Activated B cell treated with CpG ODN at 0.5 μM for 24 hours (primary cell): ENCODE measurements around the gene SLC8A1. TPM values are rescaled to one million over a fixed set of nuclear protein-coding genes. Genes with fewer than 3 reads are reported as not detected.

Experiments
- ATAC-seq: fragments of 200-7000 bp; cut with Tn5 transposase; one replicate; pipeline ENCODE4 v1.10.0; 2021; ENCODE audit warnings: low read depth, mild to moderate bottlenecking, moderate library complexity
- CTCF ChIA-PET: fragments of 350-600 bp; sonication (Branson Sonifier 250); formaldehyde crosslinking; loops from one replicate; lab custom pipeline; 2021; ENCODE audit warnings: antibody characterized with exemption; lab: Charles Lee
- POLR2A ChIA-PET: fragments of 350-600 bp; sonication (Branson Sonifier 250); formaldehyde crosslinking; loops from one replicate; lab custom pipeline; 2021; ENCODE audit warnings: antibody characterized with exemption; lab: Charles Lee
- DNase-seq: peaks from one replicate; pipeline ENCODE4 v3.0.0; 2022
- H3K27ac Mint-ChIP-seq: one replicate; pipeline ENCODE4 v1.8.0; 2020; ENCODE audit warnings: mixed read lengths
- H3K27me3 Mint-ChIP-seq: one replicate; pipeline ENCODE4 v1.8.0; 2021; ENCODE audit warnings: mixed read lengths
- H3K36me3 Mint-ChIP-seq: one replicate; pipeline ENCODE4 v1.8.0; 2021; ENCODE audit warnings: low read depth, mixed read lengths
- H3K4me1 Mint-ChIP-seq: one replicate; pipeline ENCODE4 v1.8.0; 2021; ENCODE audit warnings: mixed read lengths
- H3K4me3 Mint-ChIP-seq: one replicate; pipeline ENCODE4 v1.8.0; 2020; ENCODE audit warnings: mild to moderate bottlenecking, mixed read lengths
- H3K9me3 Mint-ChIP-seq: one replicate; pipeline ENCODE4 v1.8.0; 2020; ENCODE audit warnings: mixed read lengths
- intact Hi-C: fragments of 100-400 bp; cut with micrococcal nuclease; formaldehyde crosslinking; loops from one replicate; pipeline ENCODE4 v1.15.1; 2024
- total RNA-seq: library from RNA; stranded (reverse); gene quantifications from 2 replicates; pipeline ENCODE4 v1.2.3, GENCODE V29; 2022
- TF ChIP-seq, protein P1 (sequence below): fragments of 200-600 bp; IDR thresholded peaks from one replicate; pipeline ENCODE4 v1.8.0; 2022; ENCODE audit warnings: antibody characterized with exemption, mild to moderate bottlenecking

The SLC8A1 gene
- total RNA-seq, 1 donor from 2014 or later, result 0.04 TPM

DNA sequence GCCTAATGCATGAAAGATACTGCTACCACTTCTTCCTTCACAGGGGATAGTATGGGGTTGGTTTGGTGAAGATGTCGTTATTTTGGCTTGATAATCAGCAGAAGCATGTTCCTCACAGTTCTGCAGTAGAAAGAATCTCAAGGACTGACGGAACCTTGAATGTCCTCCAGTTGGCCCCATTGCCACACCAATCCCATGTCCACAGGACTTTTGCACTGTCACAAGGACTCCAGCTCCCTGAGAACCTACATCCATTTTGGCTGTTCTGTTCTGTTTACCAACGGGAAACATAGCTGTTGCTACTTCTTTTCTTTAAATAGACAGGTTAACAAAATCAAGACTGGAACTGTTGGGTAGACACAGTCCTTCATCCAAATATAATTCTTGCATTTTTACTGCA, 270.0 kb downstream of the SLC8A1 start:
- ATAC-seq (no peak), DNase-seq (no peak)
- no peak overlapping the region for H3K27ac Mint-ChIP-seq
- ChIA-PET CTCF (no interaction called here), POLR2A (no interaction called here)
- no peak overlapping the region for H3K4me3 Mint-ChIP-seq
- TF ChIP-seq, protein P1, sequence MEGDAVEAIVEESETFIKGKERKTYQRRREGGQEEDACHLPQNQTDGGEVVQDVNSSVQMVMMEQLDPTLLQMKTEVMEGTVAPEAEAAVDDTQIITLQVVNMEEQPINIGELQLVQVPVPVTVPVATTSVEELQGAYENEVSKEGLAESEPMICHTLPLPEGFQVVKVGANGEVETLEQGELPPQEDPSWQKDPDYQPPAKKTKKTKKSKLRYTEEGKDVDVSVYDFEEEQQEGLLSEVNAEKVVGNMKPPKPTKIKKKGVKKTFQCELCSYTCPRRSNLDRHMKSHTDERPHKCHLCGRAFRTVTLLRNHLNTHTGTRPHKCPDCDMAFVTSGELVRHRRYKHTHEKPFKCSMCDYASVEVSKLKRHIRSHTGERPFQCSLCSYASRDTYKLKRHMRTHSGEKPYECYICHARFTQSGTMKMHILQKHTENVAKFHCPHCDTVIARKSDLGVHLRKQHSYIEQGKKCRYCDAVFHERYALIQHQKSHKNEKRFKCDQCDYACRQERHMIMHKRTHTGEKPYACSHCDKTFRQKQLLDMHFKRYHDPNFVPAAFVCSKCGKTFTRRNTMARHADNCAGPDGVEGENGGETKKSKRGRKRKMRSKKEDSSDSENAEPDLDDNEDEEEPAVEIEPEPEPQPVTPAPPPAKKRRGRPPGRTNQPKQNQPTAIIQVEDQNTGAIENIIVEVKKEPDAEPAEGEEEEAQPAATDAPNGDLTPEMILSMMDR, result no peak
- no peaks in the 10 kb centered on the region for H3K27me3 Mint-ChIP-seq
- intact Hi-C loops, result no loop called here
- peaks cover 2% of the 10 kb centered on the region for H3K4me1 Mint-ChIP-seq
- no peaks in the 10 kb centered on the region for H3K9me3 Mint-ChIP-seq
- no peaks in the 10 kb centered on the region for H3K36me3 Mint-ChIP-seq

DNA sequence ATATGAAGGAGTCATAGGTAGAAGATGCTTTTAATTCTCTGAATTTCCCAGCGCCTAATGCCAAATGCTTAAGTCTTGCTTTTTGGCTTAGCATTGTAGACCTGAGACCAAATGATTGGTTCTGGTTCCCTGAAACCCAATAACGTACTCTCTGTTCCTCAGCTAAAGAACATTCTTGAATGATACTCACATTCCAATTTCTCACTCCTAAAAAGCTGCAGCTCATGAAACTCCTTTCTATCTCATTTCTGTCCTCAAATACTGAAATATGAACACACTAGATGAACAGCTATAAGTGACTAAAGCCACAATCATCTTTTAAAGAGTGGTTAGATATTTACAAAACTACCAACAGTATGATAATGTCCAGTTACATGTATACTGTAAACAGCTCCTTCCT, 272.1 kb downstream of the SLC8A1 start:
- ChIA-PET CTCF (no interaction called here), POLR2A (no interaction called here)
- intact Hi-C loops, result no loop called here
- TF ChIP-seq, protein P1, result no peak
- H3K27me3 Mint-ChIP-seq, result no peaks in the 10 kb centered on the region
- no peak overlapping the region for H3K4me3 Mint-ChIP-seq
- H3K36me3 Mint-ChIP-seq, result no peaks in the 10 kb centered on the region
- H3K27ac Mint-ChIP-seq, result no peak overlapping the region
- ATAC-seq (no peak), DNase-seq (no peak)
- H3K9me3 Mint-ChIP-seq, result no peaks in the 10 kb centered on the region
- H3K4me1 Mint-ChIP-seq, result peaks cover 2% of the 10 kb centered on the region

DNA sequence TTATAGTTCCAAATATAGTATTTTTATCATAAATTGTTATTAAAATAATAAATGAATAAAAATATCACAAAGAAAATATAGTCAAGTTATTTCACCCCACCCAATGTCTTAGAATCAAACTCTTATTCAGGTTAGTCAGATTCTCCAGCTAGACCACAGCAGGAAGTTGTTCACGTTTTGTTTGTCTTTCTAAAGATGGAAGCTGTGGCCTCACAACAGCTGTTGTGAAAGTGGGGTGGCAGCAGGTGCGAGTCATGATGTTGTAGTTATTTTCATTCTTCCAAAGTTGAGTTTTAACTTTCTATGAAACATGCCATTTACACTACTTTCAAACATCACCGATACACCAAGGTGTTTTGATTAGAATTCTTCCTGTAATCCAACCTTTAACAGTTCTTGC, 272.9 kb downstream of the SLC8A1 start:
- DNase-seq (no peak), ATAC-seq (no peak)
- Mint-ChIP-seq H3K4me3 (no peak overlapping the region), H3K27ac (no peak overlapping the region), H3K9me3 (no peaks in the 10 kb centered on the region), H3K27me3 (no peaks in the 10 kb centered on the region), H3K4me1 (peaks cover 2% of the 10 kb centered on the region), H3K36me3 (no peaks in the 10 kb centered on the region)
- ChIA-PET POLR2A (no interaction called here), CTCF (no interaction called here)
- TF ChIP-seq, protein P1, result no peak
- intact Hi-C loops, result no loop called here

DNA sequence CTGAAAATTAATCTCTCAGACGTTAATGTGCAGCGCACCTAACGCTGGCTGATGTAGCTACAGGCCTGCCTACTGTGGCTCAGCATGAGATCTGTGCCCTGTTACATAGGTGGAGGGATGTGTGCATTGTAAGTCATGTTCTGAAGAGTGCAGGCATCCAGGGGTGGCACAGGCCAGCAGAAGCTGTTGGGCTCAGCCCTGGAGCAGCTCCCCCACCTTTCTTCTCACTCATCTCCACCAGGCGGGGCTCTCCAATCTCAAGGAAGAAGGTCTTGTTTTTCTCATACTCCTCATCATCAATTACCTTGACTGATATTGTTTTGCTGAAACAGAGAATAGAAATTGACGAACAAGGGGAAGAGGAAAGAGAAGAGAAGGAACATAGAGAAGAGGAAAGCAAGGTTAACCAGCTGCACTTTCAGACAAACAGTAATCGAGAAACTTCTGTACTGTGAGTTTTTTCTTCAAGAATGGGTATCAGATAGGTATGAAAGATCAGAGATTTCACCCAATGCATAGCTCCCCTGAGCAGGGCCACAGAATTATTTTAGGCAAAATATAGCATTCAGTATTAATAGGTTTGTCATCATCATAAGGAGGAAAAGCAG, 273.6 kb downstream of the SLC8A1 start:
- H3K27me3 Mint-ChIP-seq, result no peaks in the 10 kb centered on the region
- TF ChIP-seq, protein P1, result no peak
- H3K4me3 Mint-ChIP-seq, result no peak overlapping the region
- POLR2A ChIA-PET, result no interaction called here
- no peak overlapping the region for H3K27ac Mint-ChIP-seq
- ATAC-seq (no peak), DNase-seq (no peak)
- no peaks in the 10 kb centered on the region for H3K36me3 Mint-ChIP-seq
- CTCF ChIA-PET, result no interaction called here
- H3K9me3 Mint-ChIP-seq, result no peaks in the 10 kb centered on the region
- intact Hi-C loops, result no loop called here
- peaks cover 2% of the 10 kb centered on the region for H3K4me1 Mint-ChIP-seq

DNA sequence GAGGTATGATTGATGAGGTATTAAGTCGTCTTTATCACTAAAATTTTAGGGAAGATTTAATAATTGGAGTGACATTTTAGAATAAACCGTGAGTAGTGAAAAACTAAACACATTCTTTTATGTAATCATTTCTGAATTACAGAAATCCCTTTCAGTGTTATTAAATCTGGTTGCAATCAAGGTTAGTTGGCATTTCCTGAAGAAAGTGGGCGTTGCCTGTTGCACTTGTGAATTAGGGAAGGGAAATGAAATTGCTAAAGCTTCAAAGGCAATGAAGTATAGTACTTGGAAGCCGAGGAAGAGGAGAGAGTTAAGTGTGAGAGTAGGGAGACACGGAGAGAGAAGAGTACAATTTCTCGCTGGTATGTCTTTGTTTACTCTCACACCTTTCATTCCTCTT, 274.5 kb downstream of the SLC8A1 start:
- intact Hi-C loops, result no loop called here
- CTCF ChIA-PET, result no interaction called here
- POLR2A ChIA-PET, result no interaction called here

More for the DNA sequence above, 274.5 kb downstream of the SLC8A1 start:
- H3K27me3 Mint-ChIP-seq, result no peaks in the 10 kb centered on the region
- DNase-seq (no peak), ATAC-seq (no peak)
- no peaks in the 10 kb centered on the region for H3K36me3 Mint-ChIP-seq
- no peaks in the 10 kb centered on the region for H3K9me3 Mint-ChIP-seq
- TF ChIP-seq, protein P1, result no peak
- peaks cover 2% of the 10 kb centered on the region for H3K4me1 Mint-ChIP-seq
- H3K4me3 Mint-ChIP-seq, result no peak overlapping the region
- no peak overlapping the region for H3K27ac Mint-ChIP-seq
